GM13977 (cell line): Measurements from ENCODE around the gene EVX1.

Source experiments
- DNase-seq: peaks from one replicate; pipeline ENCODE4 v3.0.0; 2012; ENCODE audit warnings: low spot score
- CTCF ChIP-seq: IDR thresholded peaks from 2 replicates; pipeline ENCODE4 v1.5.1; 2012; ENCODE audit warnings: mild to moderate bottlenecking, control low read depth; ENCODE audit not compliant: insufficient read depth; ENCODE audit errors: extremely low read depth, missing control alignments
- in situ Hi-C: fragments of 300-500 bp; cut with MboI; formaldehyde crosslinking; loops from one replicate; pipeline ENCODE4 v1.12.0; 2022; ENCODE audit warnings: low sequenced_read_pairs, low pct_unique_long_range_greater_than_20kb, mixed read lengths, inconsistent platforms; ENCODE audit not compliant: unreplicated experiment

The EVX1 gene

DNA sequence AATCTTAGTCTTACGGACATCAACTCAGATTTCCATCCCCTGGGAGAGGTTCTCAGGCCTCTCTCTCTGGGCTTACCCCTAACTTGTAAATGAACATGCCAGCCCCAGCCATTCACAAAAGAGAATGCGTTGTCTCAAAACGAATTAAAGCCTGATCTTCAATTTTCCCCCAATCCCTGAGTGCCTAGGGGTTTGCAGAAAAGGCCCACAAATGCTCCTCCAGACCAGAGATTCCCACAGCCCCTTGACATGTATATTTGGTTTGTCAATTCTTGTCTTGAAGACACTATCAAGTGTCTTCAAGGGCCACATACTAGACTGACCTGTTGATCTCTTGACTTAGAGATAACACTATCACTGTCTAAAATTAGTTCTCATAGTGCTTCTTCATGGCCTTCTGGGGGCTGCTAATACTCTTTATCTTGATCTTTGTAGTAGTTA is 30.8 kb upstream of the EVX1 start:
- no peak for TF ChIP-seq CTCF
- in situ Hi-C loops = no loop called here
- DNase-seq = no peak

GRCh38 chr7:27212497-27213432 is 29.8 kb upstream of the EVX1 start:
- in situ Hi-C loops = no loop called here
- no peak for DNase-seq
- no peak for TF ChIP-seq CTCF

GRCh38 chr7:27213433-27214238 is 29.0 kb upstream of the EVX1 start:
- TF ChIP-seq CTCF = no peak
- no peak for DNase-seq
- in situ Hi-C loops = no loop called here

GRCh38 chr7:27214239-27214950 is 28.2 kb upstream of the EVX1 start:
- in situ Hi-C loops = no loop called here
- TF ChIP-seq CTCF = no peak
- no peak for DNase-seq

GRCh38 chr7:27215356-27215755 is 27.2 kb upstream of the EVX1 start:
- no peak for DNase-seq
- in situ Hi-C loops = no loop called here
- TF ChIP-seq CTCF = no peak

DNA sequence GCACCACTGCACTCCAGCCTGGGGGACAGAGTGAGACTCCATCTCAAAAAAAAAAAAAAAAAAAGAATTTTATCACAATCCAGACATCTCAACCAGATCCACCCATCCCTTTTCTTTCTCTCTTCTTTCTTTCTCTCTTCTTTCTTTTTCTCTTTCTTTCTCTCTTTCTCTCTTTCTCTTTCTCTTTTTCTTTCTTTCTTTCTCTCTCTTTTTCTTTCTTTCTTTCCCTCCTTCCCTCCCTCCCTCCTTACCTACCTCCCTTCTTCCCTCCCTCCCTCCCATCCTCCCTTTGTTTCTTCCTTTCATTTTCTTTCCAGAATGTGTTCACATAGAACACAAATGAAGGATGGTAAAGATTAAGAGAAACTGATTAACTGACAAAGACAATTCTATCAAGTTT is 24.7 kb upstream of the EVX1 start:
- no peak for TF ChIP-seq CTCF
- in situ Hi-C loops = no loop called here
- DNase-seq = no peak
